OCI-LY7 (cell line): Measurements from ENCODE around the gene SLC39A13.

Experiments
- EZH2phosphoT487 ChIP-seq: fragments of 200-600 bp; sonication (generic); IDR thresholded peaks from 2 replicates; pipeline ENCODE4 v1.6.1; 2018; ENCODE audit warnings: low read depth, borderline replicate concordance, mild to moderate bottlenecking, mixed run types, antibody characterized with exemption, low read length, moderate library complexity, mixed read lengths
- TF ChIP-seq, protein P1 (sequence below): fragments of 200-600 bp; sonication (generic); conservative IDR thresholded peaks from 2 replicates; pipeline ENCODE4 v1.5.1; 2014; ENCODE audit warnings: mild to moderate bottlenecking, antibody characterized with exemption, low read length, moderate library complexity, mixed read lengths

DNA sequence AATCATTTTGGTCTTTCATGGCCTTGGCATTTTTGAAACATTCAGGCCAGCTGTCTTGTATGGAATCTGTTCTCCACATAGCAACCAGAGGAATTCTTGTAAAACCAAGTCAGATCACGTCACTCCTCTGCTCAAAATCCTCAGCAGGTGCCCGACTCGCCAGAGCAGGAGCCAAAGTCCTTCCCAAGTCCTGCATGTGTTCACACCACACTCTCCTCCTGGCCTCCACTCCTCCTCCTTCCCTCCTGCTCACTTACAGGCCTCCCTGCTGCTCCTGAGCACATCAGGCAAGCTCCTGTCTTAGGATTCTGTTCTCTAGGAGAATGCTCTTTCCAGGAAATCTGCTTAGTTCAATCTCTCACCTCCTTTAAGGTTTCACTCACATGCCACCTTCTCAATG lies 24.8 kb downstream of the SLC39A13 start:
- TF ChIP-seq, protein P1, sequence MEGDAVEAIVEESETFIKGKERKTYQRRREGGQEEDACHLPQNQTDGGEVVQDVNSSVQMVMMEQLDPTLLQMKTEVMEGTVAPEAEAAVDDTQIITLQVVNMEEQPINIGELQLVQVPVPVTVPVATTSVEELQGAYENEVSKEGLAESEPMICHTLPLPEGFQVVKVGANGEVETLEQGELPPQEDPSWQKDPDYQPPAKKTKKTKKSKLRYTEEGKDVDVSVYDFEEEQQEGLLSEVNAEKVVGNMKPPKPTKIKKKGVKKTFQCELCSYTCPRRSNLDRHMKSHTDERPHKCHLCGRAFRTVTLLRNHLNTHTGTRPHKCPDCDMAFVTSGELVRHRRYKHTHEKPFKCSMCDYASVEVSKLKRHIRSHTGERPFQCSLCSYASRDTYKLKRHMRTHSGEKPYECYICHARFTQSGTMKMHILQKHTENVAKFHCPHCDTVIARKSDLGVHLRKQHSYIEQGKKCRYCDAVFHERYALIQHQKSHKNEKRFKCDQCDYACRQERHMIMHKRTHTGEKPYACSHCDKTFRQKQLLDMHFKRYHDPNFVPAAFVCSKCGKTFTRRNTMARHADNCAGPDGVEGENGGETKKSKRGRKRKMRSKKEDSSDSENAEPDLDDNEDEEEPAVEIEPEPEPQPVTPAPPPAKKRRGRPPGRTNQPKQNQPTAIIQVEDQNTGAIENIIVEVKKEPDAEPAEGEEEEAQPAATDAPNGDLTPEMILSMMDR: no peak
- TF ChIP-seq EZH2phosphoT487: no peak
